GM23338 (cell line): Measurements from ENCODE around the gene PTPN18. TPM values are rescaled to one million over a fixed set of nuclear protein-coding genes. Genes with fewer than 3 reads are reported as not detected.

Source experiments
- ATAC-seq: fragments of 200-7000 bp; cut with Tn5 transposase; 3 replicates; pipeline ENCODE4 v1.9.1; 2020
- DNase-seq: peaks from one replicate; pipeline ENCODE4 v3.0.0-alpha.2; 2015; ENCODE audit warnings: low spot score
- H2AFZ ChIP-seq: fragments of 200-600 bp; sonication (generic); 2 replicates; pipeline ENCODE4 v1.8.0; 2016; ENCODE audit warnings: antibody characterized with exemption, mild to moderate bottlenecking, moderate library complexity
- H3F3A ChIP-seq: fragments of 200-600 bp; sonication (generic); replicated peaks from 2 replicates; pipeline ENCODE4 v1.8.0; 2017; ENCODE audit warnings: antibody characterized with exemption, mixed run types, low read depth
- H3K27ac ChIP-seq: fragments of 200-600 bp; sonication (generic); 2 replicates; pipeline ENCODE4 v1.6.1; 2016; ENCODE audit warnings: low read depth
- H3K27me3 ChIP-seq: fragments of 200-600 bp; sonication (generic); 2 replicates; pipeline ENCODE4 v1.8.0; 2016; ENCODE audit warnings: mild to moderate bottlenecking, mixed run types, moderate library complexity; ENCODE audit not compliant: insufficient read depth
- H3K36me3 ChIP-seq: fragments of 200-600 bp; sonication (generic); 2 replicates; pipeline ENCODE4 v1.8.0; 2016; ENCODE audit warnings: mild to moderate bottlenecking; ENCODE audit not compliant: insufficient read depth
- H3K4me1 ChIP-seq: fragments of 200-600 bp; sonication (generic); 2 replicates; pipeline ENCODE4 v1.8.0; 2016; ENCODE audit warnings: mild to moderate bottlenecking, moderate library complexity; ENCODE audit not compliant: insufficient read depth
- H3K4me2 ChIP-seq: fragments of 200-600 bp; sonication (generic); 2 replicates; pipeline ENCODE4 v1.7.1; 2017; ENCODE audit warnings: mixed run types
- H3K4me3 ChIP-seq: fragments of 200-600 bp; sonication (generic); 2 replicates; pipeline ENCODE4 v1.6.1; 2016; ENCODE audit warnings: mixed run types
- H3K79me2 ChIP-seq: fragments of 200-600 bp; sonication (generic); replicated peaks from 2 replicates; pipeline ENCODE4 v1.8.0; 2017; ENCODE audit warnings: mild to moderate bottlenecking; ENCODE audit not compliant: insufficient read depth
- H3K9me2 ChIP-seq: fragments of 200-600 bp; sonication (generic); 2 replicates; pipeline ENCODE4 v1.8.0; 2017; ENCODE audit not compliant: insufficient read depth
- H4K20me1 ChIP-seq: fragments of 200-600 bp; sonication (generic); replicated peaks from 2 replicates; pipeline ENCODE4 v1.8.0; 2017; ENCODE audit warnings: mild to moderate bottlenecking; ENCODE audit not compliant: insufficient read depth
- H3K27ac Mint-ChIP-seq: 2 replicates; pipeline ENCODE4 v1.8.0; 2020; ENCODE audit warnings: inconsistent platforms, mild to moderate bottlenecking, moderate library complexity, mixed read lengths
- H3K27me3 Mint-ChIP-seq: 3 replicates; pipeline ENCODE4 v1.8.0; 2022; ENCODE audit warnings: low read depth, mild to moderate bottlenecking, moderate library complexity, mixed read lengths, inconsistent platforms; ENCODE audit not compliant: insufficient read depth, poor library complexity
- H3K36me3 Mint-ChIP-seq: 3 replicates; pipeline ENCODE4 v1.8.0; 2021; ENCODE audit warnings: low read depth, mild to moderate bottlenecking, inconsistent platforms, moderate library complexity, mixed read lengths
- H3K4me1 Mint-ChIP-seq: 3 replicates; pipeline ENCODE4 v1.8.0; 2020; ENCODE audit warnings: mild to moderate bottlenecking, inconsistent platforms, mixed read lengths
- H3K4me3 Mint-ChIP-seq: 3 replicates; pipeline ENCODE4 v1.8.0; 2021; ENCODE audit warnings: moderate library complexity, mild to moderate bottlenecking, inconsistent platforms, mixed read lengths
- H3K9me3 Mint-ChIP-seq: 3 replicates; pipeline ENCODE4 v1.8.0; 2020; ENCODE audit warnings: moderate library complexity, mild to moderate bottlenecking, inconsistent platforms, mixed read lengths
- CREB1 ChIP-seq: fragments of 250-450 bp; sonication (Bioruptor Pico); IDR thresholded peaks from 2 replicates; pipeline ENCODE4 v1.5.0; 2020; ENCODE audit warnings: low read depth, mild to moderate bottlenecking, moderate library complexity
- CTCF ChIP-seq, 2 experiments: fragments of 200-600 bp in 1 of 2; sonication (generic) in 1 of 2; conservative IDR thresholded peaks; 2 replicates each; pipeline versions ENCODE4 v1.5.1 to v1.6.1; 2016 to 2017; ENCODE audit warnings: antibody characterized with exemption in 2 of 2, low read depth in 2 of 2, mild to moderate bottlenecking in 2 of 2, moderate library complexity in 1 of 2
- POLR2AphosphoS5 ChIP-seq: IDR thresholded peaks from 2 replicates; pipeline ENCODE4 v1.6.1; 2016; ENCODE audit warnings: antibody characterized with exemption, low read depth
- REST ChIP-seq: IDR thresholded peaks from one replicate; pipeline ENCODE4 v1.6.1; 2018; ENCODE audit warnings: antibody characterized with exemption; ENCODE audit not compliant: unreplicated experiment
- STAT1 ChIP-seq: IDR thresholded peaks from one replicate; pipeline ENCODE4 v1.6.1; 2016; ENCODE audit warnings: antibody characterized with exemption; ENCODE audit not compliant: unreplicated experiment
- ZNF331 ChIP-seq: fragments of 250-450 bp; sonication (Bioruptor Pico); IDR thresholded peaks from 2 replicates; pipeline ENCODE4 v1.5.0; 2020; ENCODE audit warnings: low read depth, mild to moderate bottlenecking, moderate library complexity
- polyA plus RNA-seq: library from polyadenylated mRNA; unstranded; fragments of >200 nt; fragmentation: Nextera tagmentation; extraction: Ambion mirVana; gene quantifications from 2 replicates; pipeline ENCODE4 v1.2.1, GENCODE V29; 2016
- total RNA-seq: library from RNA; depleted of rRNA; stranded (reverse); fragments of >200 nt; shearing (Covaris generic); gene quantifications from 2 replicates; pipeline ENCODE4 v1.2.3, GENCODE V29; 2014

Gene PTPN18
- total and polyA plus RNA-seq, 2 experiments from 2014 or later: 10.1 to 10.9 TPM

GRCh38 chr2:130372055-130372832, 16.4 kb downstream of the PTPN18 start:
- Mint-ChIP-seq H3K27me3 (peaks cover 17% of the 10 kb centered on the region), H3K4me1 (peaks cover 28% of the 10 kb centered on the region), H3K27ac (peak overlapping the region; percentile 56; the same call in 1 of the 2 replicates), H3K4me3 (peak overlapping the region; percentile 92), H3K9me3 (no peaks in the 10 kb centered on the region; the same call in 2 of the 3 replicates), H3K36me3 (peaks cover 17% of the 10 kb centered on the region)
- Histone ChIP-seq H3K4me2 (peak overlapping the region; percentile 88), H3K9me2 (no peaks in the 10 kb centered on the region), H3K4me1 (peaks cover 27% of the 10 kb centered on the region), H4K20me1 (no peaks in the 10 kb centered on the region; the same call in 1 of the 2 replicates), H2AFZ (peak overlapping the region; percentile 97), H3K27ac (no peak overlapping the region), H3K4me3 (peak overlapping the region; percentile 89), H3K27me3 (no peaks in the 10 kb centered on the region), H3K36me3 (no peaks in the 10 kb centered on the region), H3F3A (no peaks in the 10 kb centered on the region), H3K79me2 (no peaks in the 10 kb centered on the region)
- ATAC-seq: peak; percentile 94
- peak; percentile 90 for DNase-seq
- TF ChIP-seq POLR2AphosphoS5 (peak; percentile 85), CREB1 (CRISPR knock-in tag) (peak; percentile 51; the same call in 1 of the 2 replicates), REST (no peak), CTCF (conservative IDR thresholded peaks at IDR 0.05; ENCODE audit: low read depth in 2 of 2) (peak; percentile 69 to 87), STAT1 (no peak)

- Histone ChIP-seq H2AFZ (peak overlapping the region; percentile 97; the same call in 1 of the 2 replicates), H3K27ac (no peak overlapping the region), H3F3A (no peaks in the 10 kb centered on the region), H3K27me3 (no peaks in the 10 kb centered on the region), H4K20me1 (no peaks in the 10 kb centered on the region; the same call in 1 of the 2 replicates), H3K79me2 (no peaks in the 10 kb centered on the region), H3K4me2 (peak overlapping the region; percentile 88), H3K4me1 (peaks cover 25% of the 10 kb centered on the region), H3K4me3 (peak overlapping the region; percentile 89), H3K9me2 (no peaks in the 10 kb centered on the region), H3K36me3 (no peaks in the 10 kb centered on the region)
- Mint-ChIP-seq H3K36me3 (peaks cover 17% of the 10 kb centered on the region), H3K4me1 (peaks cover 32% of the 10 kb centered on the region), H3K27me3 (peaks cover 16% of the 10 kb centered on the region), H3K4me3 (peak overlapping the region; percentile 92), H3K9me3 (no peaks in the 10 kb centered on the region; the same call in 2 of the 3 replicates), H3K27ac (peak overlapping the region; percentile 3; the same call in 1 of the 2 replicates)
- DNase-seq: no peak
- TF ChIP-seq ZNF331 (no peak), CTCF (conservative IDR thresholded peaks at IDR 0.05; ENCODE audit: low read depth in 2 of 2) (0 out of 4 replicates have a peak, but pooled peaks of 1 of the 2 experiments have one; percentile 3)
- peak; percentile 48 for ATAC-seq
Observed at GRCh38 chr2:130372833-130373807, 17.3 kb downstream of the PTPN18 start.
